ENCODE measurements around the gene SLC43A1.

- TF ChIP-seq CTCF (IDR thresholded peaks at IDR 0.05 in 4 of 5, conservative IDR thresholded peaks at IDR 0.05 in 1 of 5) (no peak), POLR2A (IDR thresholded peaks at IDR 0.05) (no peak)
Measured at GRCh38 chr11:57467508-57468157, 47.9 kb downstream of the SLC43A1 start.
